SIG-M5 treated with dmso at 0.1 percent for 504 hours (cell line): ENCODE data around the gene USP32.
A peak's percentile ranks its signal among the peaks of the same experiment; 100 is the strongest.
"Not testable (repeated sequence)": the region's sequence is repeated elsewhere in the genome, so short reads cannot be mapped to it uniquely, and the experiment has no call there.

Experiments used
- DNase-seq: peaks from one replicate; lab custom pipeline; 2025; ENCODE audit not compliant: unreplicated experiment; lab: John Stamatoyannopoulos, UW

Gene USP32

GRCh38 chr17:60186372-60186771, 205.6 kb downstream of the USP32 start:
- not testable (repeated sequence) for DNase-seq

DNA sequence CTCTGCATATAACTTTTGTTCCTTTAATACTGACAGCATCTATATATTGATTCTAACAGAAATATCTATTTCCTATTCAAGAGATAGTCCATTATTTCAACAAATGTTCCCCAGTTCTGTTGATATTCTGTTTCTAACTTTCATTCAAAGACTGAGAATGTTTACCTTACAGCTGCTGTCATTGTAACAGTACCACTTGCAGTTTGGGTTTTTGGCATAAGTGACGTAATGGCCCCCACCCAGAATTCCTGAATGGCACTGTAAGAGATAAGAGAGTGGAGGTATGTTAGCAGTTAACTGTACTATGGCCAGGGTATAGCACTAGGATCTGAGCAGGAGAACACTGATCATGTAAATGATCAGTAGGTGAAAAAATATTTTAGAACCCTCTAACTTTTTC, 211.6 kb downstream of the USP32 start:
- not testable (repeated sequence) for DNase-seq

DNA sequence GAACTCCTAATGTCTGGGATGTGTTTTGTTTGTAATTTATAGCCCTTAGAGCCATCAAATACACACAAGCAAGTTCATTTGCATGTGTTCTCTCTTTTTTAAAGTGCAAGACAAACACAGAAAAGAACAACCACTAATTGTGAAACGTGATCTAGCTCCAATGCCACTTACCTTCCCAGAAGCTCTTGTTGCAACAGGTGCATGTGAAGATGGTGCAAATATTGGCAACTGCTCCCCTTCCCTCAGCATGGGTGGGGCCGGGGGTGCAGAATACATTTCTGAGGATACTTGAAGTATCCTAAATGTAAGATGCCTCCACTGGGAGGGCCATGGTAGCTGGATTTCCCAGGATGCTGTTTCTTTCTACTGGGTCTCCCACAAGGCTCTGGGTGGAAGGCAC, 213.8 kb downstream of the USP32 start:
- not testable (repeated sequence) for DNase-seq

GRCh38 chr17:60176763-60177162, 215.2 kb downstream of the USP32 start:
- not testable (repeated sequence) for DNase-seq

- DNase-seq = peak; percentile 55
These were observed 217.2 kb downstream of the USP32 start for GRCh38 chr17:60174767-60175166.

- no peak for DNase-seq
These were observed 217.9 kb downstream of the USP32 start for GRCh38 chr17:60174035-60174434.

- no peak for DNase-seq
These were observed 218.6 kb downstream of the USP32 start for GRCh38 chr17:60173304-60173819.

DNA sequence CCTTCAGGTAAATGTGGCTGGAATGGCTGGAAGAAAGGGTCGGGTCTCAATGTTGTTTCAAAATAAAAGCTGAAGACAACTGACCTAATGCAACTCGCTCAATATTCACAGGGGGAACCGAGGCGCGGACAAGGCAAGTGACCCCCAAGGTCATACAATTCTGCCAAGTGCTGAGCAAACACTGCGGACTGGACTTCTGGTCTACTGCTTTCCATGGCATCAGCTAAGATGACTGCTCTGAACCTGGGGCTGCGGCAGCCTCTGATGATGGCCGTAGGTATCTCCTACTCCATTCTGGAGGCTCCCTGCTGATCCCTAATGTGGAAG, 220.2 kb downstream of the USP32 start:
- no peak for DNase-seq

DNA sequence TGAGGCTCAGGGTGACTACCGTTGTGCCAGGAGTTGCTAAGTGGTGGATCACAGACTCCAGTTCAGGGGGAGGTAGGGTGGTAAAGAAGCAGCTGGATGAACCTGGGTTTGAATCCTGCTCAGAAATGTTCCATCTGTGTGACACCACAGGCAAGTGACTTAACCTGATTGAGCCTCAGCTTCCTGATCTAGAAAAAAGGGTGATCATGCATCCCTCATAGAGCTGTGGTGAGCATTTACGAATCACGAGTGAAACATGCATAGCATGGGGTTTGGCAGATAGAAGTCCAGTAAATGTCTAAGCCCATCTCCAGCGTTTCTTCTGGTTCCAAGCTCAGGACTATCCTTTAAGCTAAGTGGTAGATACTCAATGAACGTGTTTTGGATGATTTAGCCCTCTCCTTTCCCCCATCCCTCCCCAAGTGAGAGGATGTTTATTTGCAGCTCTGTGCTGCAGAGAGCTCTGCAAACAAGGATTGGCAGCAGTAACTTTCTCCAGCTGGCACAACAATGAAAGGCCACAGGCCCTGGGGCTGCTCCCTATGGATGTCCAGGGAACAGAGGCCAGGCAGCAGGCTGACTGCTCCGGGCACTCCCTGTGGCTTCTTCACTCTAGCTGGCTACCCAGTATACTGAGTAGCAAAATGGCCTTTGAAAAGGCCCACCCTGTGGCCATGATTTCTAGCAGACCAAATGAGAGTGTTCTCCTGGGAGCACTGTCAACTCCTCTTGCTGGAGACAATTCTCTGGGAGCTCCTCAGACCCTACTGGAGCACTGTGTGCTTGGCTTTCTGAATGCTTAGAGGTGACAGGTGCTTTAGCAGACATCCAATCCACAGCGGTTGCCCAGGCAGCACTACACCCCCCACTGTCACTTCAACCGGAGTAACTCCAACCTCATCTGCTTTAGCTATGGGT, 220.8 kb downstream of the USP32 start:
- no peak for DNase-seq

- peak; percentile 92 for DNase-seq
These were observed 221.8 kb downstream of the USP32 start for GRCh38 chr17:60169921-60170817.

GRCh38 chr17:60168654-60169053, 223.3 kb downstream of the USP32 start:
- no peak for DNase-seq

GRCh38 chr17:60167065-60167741, 224.7 kb downstream of the USP32 start:
- no peak for DNase-seq

DNA sequence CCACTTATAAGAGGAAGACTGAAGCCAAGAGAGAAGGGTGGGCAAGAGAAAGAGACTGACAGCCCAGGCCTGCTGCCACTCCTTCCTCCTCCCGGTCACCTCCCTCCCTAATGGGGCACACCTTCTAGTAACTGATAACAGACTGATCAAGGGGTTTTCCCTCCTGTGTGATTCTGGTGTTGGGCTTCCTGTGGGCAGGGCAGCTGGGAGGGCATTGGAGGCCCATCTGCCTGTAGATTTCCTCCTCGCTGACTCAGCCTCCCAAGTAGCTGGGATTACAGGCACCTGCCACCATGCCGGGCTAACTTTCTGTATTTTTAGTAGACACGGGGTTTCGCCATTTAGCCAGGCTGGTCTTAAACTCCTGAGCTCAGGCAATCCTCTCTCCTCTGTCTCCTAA, 226.0 kb downstream of the USP32 start:
- no peak for DNase-seq

GRCh38 chr17:60165223-60165622, 226.7 kb downstream of the USP32 start:
- no peak for DNase-seq

DNA sequence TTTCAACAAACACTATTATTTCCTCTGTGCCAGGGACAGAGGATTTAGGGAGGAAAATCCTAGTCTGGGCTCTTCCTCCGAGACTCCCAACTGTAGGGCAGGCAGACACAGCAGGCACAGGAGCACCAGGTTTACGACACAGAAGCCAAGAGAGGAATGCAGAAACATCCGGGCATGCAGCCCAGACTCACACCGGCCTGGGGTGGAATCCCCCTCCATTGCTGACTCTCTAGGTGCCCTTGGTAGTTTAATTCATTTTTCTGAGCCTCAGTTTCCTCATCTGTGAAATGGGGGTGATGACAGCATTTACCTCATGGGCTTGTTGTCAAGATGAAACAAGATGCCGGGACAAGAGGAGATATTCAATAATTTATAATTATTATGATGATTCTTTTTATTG, 227.2 kb downstream of the USP32 start:
- DNase-seq = no peak

DNA sequence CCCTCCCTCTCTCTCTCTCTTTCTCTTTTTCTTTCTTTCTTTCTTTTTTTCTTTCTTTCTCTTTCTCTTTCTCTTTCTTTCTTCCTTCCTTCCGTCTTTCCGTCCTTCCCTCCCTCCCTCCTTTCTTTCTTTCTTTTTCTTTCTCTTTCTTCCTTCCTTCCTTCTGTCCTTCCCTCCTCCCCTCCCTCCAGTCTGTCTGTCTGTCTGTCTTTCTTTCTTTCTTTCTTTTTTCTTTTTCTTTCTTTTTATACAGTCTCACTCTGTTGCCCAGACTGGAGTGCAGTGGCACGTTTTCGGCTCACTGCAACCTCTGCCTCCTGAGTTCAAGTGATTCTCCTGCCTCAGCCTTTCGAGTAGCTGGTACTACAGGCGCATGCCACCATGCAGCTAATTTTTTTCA, 227.8 kb downstream of the USP32 start:
- no peak for DNase-seq

GRCh38 chr17:60163108-60163784, 228.7 kb downstream of the USP32 start:
- DNase-seq = no peak

DNA sequence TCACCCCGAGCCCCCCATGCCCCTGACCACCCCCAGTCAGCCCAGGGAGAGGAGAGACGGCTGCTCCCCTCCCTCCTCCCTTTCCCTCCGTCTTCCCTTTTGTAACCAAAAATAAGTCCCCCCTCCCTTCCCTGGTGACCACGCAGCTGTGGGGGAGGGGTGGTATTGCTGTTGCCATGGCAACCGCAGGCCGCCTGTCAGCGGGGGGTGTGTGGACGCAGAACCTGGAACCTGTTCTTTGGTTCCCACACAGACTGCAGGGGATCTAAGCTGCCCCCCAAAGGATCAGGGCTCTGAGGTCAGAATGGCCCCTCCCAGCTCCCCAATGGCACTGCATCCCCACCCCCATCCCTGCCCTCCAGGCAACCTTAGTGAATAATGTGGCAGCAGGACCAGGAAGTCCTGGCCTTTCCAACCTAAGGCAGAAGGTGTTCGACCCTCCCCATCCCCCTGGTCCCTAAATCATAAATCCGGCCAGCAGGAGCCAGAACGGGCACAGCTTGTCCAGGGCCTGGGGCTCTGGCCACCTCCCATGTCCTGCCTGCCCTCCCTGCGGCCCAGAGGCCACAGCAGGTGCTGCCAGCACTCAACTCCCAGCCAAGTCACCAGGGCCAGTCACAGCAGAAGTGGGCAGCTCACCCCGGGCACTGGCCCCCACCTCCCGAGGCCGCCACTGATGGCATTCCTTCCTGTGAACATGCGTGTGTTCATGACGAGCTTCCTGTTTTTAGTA, 230.2 kb downstream of the USP32 start:
- no peak for DNase-seq

GRCh38 chr17:60160829-60161501, 231.0 kb downstream of the USP32 start:
- DNase-seq = no peak
